ENCODE measurements around the gene C20orf204. TPM values are rescaled to one million over a fixed set of nuclear protein-coding genes. Genes with fewer than 3 reads are reported as not detected.

C20orf204 gene
- total RNA-seq, 2 donors from 2014 or later, result 0.64 to 3.1 TPM

GRCh38 chr20:64023361-64024140, 12.4 kb upstream of the C20orf204 start:
- H3K36me3 ChIP-seq, result peaks cover 12 to 63% of the 10 kb centered on the region in 2 donors
- no peak for DNase-seq (ENCODE audit: low spot score)
- WGBS, result 72% methylated on average over 15 of the region's 15 CpGs
- intact Hi-C loops (cut with DNase I), result no loop called here
- H3K4me1 ChIP-seq (replicated peaks), result no peaks in the 10 kb centered on the region
- no peaks in the 10 kb centered on the region for H3K27me3 ChIP-seq (replicated peaks; ENCODE audit: insufficient read depth)
- no peak overlapping the region for H3K27ac ChIP-seq
- no peaks in the 10 kb centered on the region for H3K9me3 ChIP-seq
- no peak overlapping the region for H3K4me3 ChIP-seq
- TF ChIP-seq POLR2A (IDR thresholded peaks at IDR 0.05), result no peak
- no peak for TF ChIP-seq CTCF (IDR thresholded peaks at IDR 0.05)
- no peak for TF ChIP-seq POLR2AphosphoS5 (IDR thresholded peaks at IDR 0.05)

GRCh38 chr20:64024141-64024990, 11.6 kb upstream of the C20orf204 start:
- Histone ChIP-seq H3K36me3 (peaks cover 11 to 60% of the 10 kb centered on the region in 2 donors), H3K27me3 (replicated peaks; ENCODE audit: insufficient read depth) (no peaks in the 10 kb centered on the region), H3K4me1 (replicated peaks) (no peaks in the 10 kb centered on the region), H3K27ac (no peak overlapping the region), H3K9me3 (no peaks in the 10 kb centered on the region), H3K4me3 (no peak overlapping the region)
- no peak for TF ChIP-seq POLR2AphosphoS5 (IDR thresholded peaks at IDR 0.05)
- no peak for TF ChIP-seq POLR2A (IDR thresholded peaks at IDR 0.05)
- no peak for TF ChIP-seq CTCF (IDR thresholded peaks at IDR 0.05)
- DNase-seq (ENCODE audit: low spot score), result no peak
- intact Hi-C loops (cut with DNase I), result no loop called here
- WGBS, result 67% methylated on average over 17 of the region's 17 CpGs

- no peak for DNase-seq (ENCODE audit: low spot score)
- Histone ChIP-seq H3K27ac (no peak overlapping the region), H3K27me3 (replicated peaks; ENCODE audit: insufficient read depth) (no peaks in the 10 kb centered on the region), H3K4me1 (replicated peaks) (no peaks in the 10 kb centered on the region), H3K36me3 (peaks cover 11 to 63% of the 10 kb centered on the region in 2 donors), H3K9me3 (no peaks in the 10 kb centered on the region), H3K4me3 (no peak overlapping the region)
- WGBS, result 92% methylated on average over 18 of the region's 18 CpGs
- TF ChIP-seq POLR2A (IDR thresholded peaks at IDR 0.05) (no peak), POLR2AphosphoS5 (IDR thresholded peaks at IDR 0.05) (no peak), CTCF (IDR thresholded peaks at IDR 0.05) (no peak)
- intact Hi-C loops (cut with DNase I), result no loop called here
Observed at GRCh38 chr20:64025101-64025825, 10.7 kb upstream of the C20orf204 start.

- TF ChIP-seq CTCF (IDR thresholded peaks at IDR 0.05), result no peak
- no peak for TF ChIP-seq POLR2A (IDR thresholded peaks at IDR 0.05)
- no peak for TF ChIP-seq POLR2AphosphoS5 (IDR thresholded peaks at IDR 0.05)
- no peaks in the 10 kb centered on the region for H3K9me3 ChIP-seq
- H3K36me3 ChIP-seq, result peaks cover 11 to 63% of the 10 kb centered on the region in 2 donors
- H3K4me3 ChIP-seq, result no peak overlapping the region
- no peaks in the 10 kb centered on the region for H3K4me1 ChIP-seq (replicated peaks)
- 96% methylated on average over 28 of the region's 29 CpGs for WGBS
- H3K27ac ChIP-seq, result no peak overlapping the region
- intact Hi-C loops (cut with DNase I), result no loop called here
- no peak for DNase-seq (ENCODE audit: low spot score)
- no peaks in the 10 kb centered on the region for H3K27me3 ChIP-seq (replicated peaks; ENCODE audit: insufficient read depth)
Observed at GRCh38 chr20:64025826-64026412, 10.1 kb upstream of the C20orf204 start.

Data from prostate gland (tissue), 2 donors.